ENCODE measurements around the gene PNKP.

PNKP gene

DNA sequence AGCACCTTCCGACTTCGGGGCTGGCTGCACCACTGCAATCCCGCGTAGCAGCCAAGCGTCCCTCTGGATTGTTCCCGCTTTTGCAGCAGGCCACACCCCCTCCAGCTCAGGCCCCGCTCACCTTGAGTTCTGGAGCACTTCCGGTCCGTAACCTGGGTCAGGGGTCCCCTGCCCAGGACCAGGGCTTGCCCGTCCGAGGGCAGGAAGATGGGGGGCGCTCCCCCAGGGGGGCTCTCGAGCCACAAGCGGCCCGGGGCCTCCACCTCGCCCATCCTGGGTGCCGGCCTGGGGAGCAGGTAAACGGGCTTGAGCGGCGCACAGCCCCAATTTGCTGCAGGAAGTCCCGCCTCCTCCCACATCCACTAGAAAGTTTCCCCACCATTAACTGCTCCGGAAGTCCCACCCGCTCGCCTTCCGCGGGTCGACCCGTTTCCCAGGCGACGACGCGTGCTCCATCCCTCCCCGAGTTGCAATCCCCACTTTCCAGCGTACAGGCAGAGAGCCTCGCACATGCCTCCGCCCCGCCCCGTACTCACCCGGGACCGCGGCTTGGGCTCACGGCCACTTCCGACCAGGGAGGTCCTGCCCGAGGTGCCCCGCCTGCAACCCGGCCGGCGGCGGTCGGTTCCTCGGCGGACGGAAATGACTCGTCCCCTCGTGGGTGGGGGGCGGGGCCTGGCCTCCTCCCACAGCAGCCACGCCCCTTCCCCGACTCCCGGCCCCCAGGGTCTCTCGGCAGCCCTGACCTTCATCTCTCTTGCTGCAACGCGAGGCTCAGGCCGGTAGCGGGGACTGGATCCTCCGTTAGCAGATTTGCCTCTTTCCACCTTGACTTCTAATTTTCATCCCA, at the start of gene PNKP:
Gene PNKP, minus strand, starts transcription at position 644 of the 850 bp plus-strand sequence. Its CDS starts 372 bp downstream, at position 272.
- TF ChIP-seq, protein P1, sequence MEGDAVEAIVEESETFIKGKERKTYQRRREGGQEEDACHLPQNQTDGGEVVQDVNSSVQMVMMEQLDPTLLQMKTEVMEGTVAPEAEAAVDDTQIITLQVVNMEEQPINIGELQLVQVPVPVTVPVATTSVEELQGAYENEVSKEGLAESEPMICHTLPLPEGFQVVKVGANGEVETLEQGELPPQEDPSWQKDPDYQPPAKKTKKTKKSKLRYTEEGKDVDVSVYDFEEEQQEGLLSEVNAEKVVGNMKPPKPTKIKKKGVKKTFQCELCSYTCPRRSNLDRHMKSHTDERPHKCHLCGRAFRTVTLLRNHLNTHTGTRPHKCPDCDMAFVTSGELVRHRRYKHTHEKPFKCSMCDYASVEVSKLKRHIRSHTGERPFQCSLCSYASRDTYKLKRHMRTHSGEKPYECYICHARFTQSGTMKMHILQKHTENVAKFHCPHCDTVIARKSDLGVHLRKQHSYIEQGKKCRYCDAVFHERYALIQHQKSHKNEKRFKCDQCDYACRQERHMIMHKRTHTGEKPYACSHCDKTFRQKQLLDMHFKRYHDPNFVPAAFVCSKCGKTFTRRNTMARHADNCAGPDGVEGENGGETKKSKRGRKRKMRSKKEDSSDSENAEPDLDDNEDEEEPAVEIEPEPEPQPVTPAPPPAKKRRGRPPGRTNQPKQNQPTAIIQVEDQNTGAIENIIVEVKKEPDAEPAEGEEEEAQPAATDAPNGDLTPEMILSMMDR (conservative IDR thresholded peaks at IDR 0.05): no peak
- H3K27ac ChIP-seq: peak within 1 kb of the TSS; percentile 99

DNA sequence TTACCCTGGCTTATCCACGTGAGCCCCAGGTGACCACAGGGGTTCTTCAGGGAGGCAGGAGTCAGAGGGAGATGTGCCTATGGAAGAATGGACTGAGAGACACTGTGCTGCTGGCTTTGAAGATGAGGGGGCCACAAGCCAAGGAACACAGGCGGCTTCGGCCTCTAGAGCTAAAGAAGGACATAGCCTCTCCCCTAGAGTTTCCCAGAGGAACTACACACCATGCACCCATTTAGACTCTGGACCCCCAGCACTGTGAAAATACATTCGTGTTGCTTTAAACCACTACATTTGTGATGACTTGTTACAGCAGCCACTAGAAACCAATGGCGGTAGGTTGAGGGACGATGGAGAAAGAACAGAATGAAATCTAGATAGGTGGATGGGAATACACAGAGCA, 47.9 kb upstream of the PNKP start:
- TF ChIP-seq, protein P1 (conservative IDR thresholded peaks at IDR 0.05): peak; percentile 18; the same call in 1 of the 2 replicates
- no peak overlapping the region for H3K27ac ChIP-seq

DNA sequence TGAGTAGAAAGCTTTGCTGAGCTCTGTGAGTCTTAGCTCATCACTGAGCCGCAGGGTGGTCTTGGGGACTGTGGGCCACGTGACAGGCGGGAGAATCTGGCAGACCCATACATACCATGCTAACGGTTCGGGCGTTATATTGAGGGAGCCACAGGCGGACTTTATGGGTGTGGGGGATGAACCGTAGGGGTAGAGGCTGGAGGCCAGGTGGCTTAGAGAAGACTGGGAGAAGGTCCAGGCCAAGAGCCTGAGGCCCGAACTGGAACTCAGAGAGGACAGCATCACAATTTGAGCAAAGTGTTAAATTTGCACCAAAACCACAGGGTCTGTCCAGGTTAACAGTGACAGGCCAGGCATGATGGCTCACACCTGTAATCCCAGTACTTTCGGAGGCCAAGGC, 46.3 kb upstream of the PNKP start:
- no peak overlapping the region for H3K27ac ChIP-seq
- TF ChIP-seq, protein P1 (conservative IDR thresholded peaks at IDR 0.05): no peak

DNA sequence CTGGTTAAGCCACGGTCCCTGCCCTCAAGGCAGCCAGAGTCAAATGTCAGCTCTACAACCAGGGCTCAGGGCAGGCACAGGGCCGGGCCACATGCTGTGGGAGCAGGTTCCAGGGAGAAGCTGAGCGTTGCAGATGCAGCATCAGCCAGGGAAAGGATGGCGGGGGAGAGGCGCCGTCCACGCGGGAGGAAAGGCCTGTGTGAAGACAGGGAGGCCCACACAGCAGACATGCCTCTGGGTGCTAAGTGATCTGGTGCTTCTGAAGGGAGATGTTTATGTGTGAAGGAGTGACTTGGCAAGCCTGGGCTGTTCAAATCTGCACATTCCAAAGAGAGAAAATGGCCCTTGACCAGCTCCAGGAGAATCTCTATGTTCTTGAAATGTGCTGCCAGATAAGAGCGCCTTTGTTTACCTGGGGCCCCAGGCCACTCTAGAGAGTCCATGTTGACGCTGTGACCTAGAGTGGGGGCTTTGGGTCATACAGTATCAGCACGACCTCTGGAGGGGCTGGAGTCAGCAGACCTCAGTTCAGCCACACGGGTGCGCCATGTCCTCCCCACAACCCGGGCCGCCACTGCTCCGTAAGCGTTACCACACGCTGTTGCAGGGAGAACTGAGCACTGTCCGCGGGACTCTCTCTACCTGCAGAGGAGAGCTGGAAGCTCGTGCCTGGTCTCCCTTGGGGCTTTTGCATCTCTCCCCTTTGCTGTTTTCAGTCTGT, 45.7 kb upstream of the PNKP start:
- TF ChIP-seq, protein P1 (conservative IDR thresholded peaks at IDR 0.05): no peak
- no peak overlapping the region for H3K27ac ChIP-seq

DNA sequence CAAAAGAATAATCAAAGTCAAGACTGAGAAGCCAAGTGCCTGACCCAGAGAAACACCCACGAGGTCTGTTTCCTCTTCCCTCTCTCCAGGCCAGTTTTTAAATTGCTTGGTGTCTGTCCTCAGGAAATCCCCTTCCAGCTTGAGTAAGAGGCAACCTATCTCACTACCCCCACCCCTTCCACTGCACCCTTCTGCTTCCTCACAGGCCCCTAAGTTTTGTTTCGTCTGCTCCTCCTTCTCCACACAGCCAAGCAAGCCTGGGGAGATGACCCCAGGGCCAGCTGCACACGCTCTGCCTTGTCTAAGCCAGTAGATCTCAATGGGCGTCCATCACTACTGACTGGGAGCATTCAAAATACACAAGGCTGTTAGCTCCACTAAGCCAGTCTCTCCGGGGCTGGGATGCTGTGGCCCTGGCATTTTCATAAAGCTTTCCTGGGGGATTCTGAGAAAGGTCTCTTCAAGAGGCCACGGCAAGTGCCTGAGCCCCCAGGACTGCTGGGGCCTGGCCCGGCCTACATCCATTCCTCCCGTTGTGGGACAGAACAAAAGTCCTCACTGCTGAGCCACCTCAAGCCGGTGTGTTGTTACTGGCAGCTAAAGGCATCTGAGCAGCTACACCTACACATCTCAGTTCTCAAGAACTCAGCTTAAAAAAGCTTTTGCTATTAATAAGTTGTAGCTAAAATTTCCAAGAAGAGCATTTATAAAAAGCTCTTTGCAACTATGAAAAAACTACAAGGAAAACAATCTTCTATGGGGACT, 44.2 kb upstream of the PNKP start:
- H3K27ac ChIP-seq: no peak overlapping the region
- TF ChIP-seq, protein P1 (conservative IDR thresholded peaks at IDR 0.05): no peak

DNA sequence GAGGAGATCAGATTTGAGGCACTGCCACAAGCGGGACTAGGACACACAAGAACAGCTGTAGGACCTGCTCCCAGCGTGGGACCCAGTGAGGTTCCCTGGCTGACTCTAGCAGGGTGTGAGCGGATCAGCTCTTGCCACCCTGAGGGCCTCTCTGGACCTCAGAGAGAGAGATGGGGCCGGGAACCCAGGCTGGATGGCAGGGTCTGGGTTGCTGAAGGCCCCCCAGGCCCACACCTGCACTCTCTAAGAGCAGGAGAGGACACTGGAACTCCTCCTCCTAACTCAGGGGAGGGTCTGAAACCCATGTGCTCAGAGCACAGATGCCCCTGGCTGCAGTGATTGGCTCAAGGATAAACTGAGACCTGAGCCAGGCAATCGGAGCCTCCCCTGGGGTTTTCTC, 42.8 kb upstream of the PNKP start:
- no peak overlapping the region for H3K27ac ChIP-seq
- TF ChIP-seq, protein P1 (conservative IDR thresholded peaks at IDR 0.05): no peak

Measured in VCaP (cell line).